MCF 10A (cell line): ENCODE data around the gene PMPCA. TPM values are rescaled to one million over a fixed set of nuclear protein-coding genes. Genes with fewer than 3 reads are reported as not detected.

ENCODE experiments used
- BruUV-seq: library from RNA; stranded (reverse); fragments of 400-500 nt; replicated peaks from 2 replicates; lab custom pipeline; 2021; lab: Mats Ljungman, UMichigan
- CTCF ChIA-PET: fragments of 300-600 bp; sonication (Branson Sonifier 250); formaldehyde crosslinking; extraction: SDS; loops from one replicate; lab custom pipeline; 2021; ENCODE audit warnings: antibody characterized with exemption, inconsistent platforms; lab: Yijun Ruan, JAX
- POLR2A ChIA-PET: fragments of 300-600, 350-650 bp; sonication (Branson Sonifier 250); formaldehyde crosslinking; extraction: SDS; loops from one replicate; lab custom pipeline; 2020; ENCODE audit warnings: antibody characterized with exemption, inconsistent platforms; lab: Yijun Ruan, JAX
- DNase-seq: peaks from one replicate; pipeline ENCODE4 v3.0.0-alpha.2; 2018; ENCODE audit not compliant: unreplicated experiment
- H3K27ac Mint-ChIP-seq: one replicate; pipeline ENCODE4 v1.8.0; 2022; ENCODE audit warnings: mild to moderate bottlenecking, low read depth, mixed read lengths; ENCODE audit not compliant: unreplicated experiment
- H3K27me3 Mint-ChIP-seq: one replicate; pipeline ENCODE4 v1.8.0; 2022; ENCODE audit warnings: mixed read lengths; ENCODE audit not compliant: insufficient read depth, unreplicated experiment
- H3K36me3 Mint-ChIP-seq: one replicate; pipeline ENCODE4 v1.8.0; 2022; ENCODE audit warnings: mild to moderate bottlenecking, moderate library complexity, mixed read lengths; ENCODE audit not compliant: insufficient read depth, unreplicated experiment
- H3K4me1 Mint-ChIP-seq: one replicate; pipeline ENCODE4 v1.8.0; 2022; ENCODE audit warnings: mixed read lengths; ENCODE audit not compliant: insufficient read depth, unreplicated experiment
- H3K4me3 Mint-ChIP-seq: one replicate; pipeline ENCODE4 v1.8.0; 2022; ENCODE audit warnings: mild to moderate bottlenecking, moderate library complexity, mixed read lengths; ENCODE audit not compliant: unreplicated experiment
- H3K9me3 Mint-ChIP-seq: one replicate; pipeline ENCODE4 v1.8.0; 2022; ENCODE audit warnings: mixed read lengths; ENCODE audit not compliant: unreplicated experiment
- CTCF ChIP-seq: fragments of 200-600 bp; IDR thresholded peaks from one replicate; pipeline ENCODE4 v1.8.0; 2022; ENCODE audit warnings: antibody characterized with exemption, mild to moderate bottlenecking; ENCODE audit not compliant: unreplicated experiment
- intact Hi-C: fragments of 100-400 bp; cut with micrococcal nuclease; formaldehyde crosslinking; loops from 2 replicates; pipeline ENCODE4 v1.14.1; 2022
- total RNA-seq: library from RNA; stranded (reverse); gene quantifications from 2 replicates; pipeline ENCODE4 v1.2.3, GENCODE V29; 2022

The PMPCA gene
- total RNA-seq, 1 experiment from 2014 or later, result 66.3 TPM

GRCh38 chr9:136426787-136427186 lies 16.3 kb downstream of the PMPCA start:
- no peak for TF ChIP-seq CTCF
- Mint-ChIP-seq H3K36me3 (peaks cover 61% of the 10 kb centered on the region), H3K4me3 (no peak overlapping the region), H3K9me3 (no peaks in the 10 kb centered on the region), H3K27ac (no peak overlapping the region), H3K4me1 (no peaks in the 10 kb centered on the region), H3K27me3 (no peaks in the 10 kb centered on the region)
- no peak for DNase-seq
- CTCF ChIA-PET, result no interaction called here
- POLR2A ChIA-PET, result interaction anchor here (1.4 to 1.6 kb wide), 2 partner anchors 12 to 16 kb away, joined by 4 to 5 read pairs; no protein-coding TSS in a partner anchor
- intact Hi-C loops, result no loop called here
- no TSS peak for BruUV-seq

GRCh38 chr9:136429075-136429628 lies 18.7 kb downstream of the PMPCA start:
- no peak for TF ChIP-seq CTCF
- H3K27me3 Mint-ChIP-seq, result no peaks in the 10 kb centered on the region
- H3K36me3 Mint-ChIP-seq, result peaks cover 38% of the 10 kb centered on the region
- DNase-seq, result no peak
- H3K27ac Mint-ChIP-seq, result no peak overlapping the region
- no peak overlapping the region for H3K4me3 Mint-ChIP-seq
- H3K4me1 Mint-ChIP-seq, result no peaks in the 10 kb centered on the region
- H3K9me3 Mint-ChIP-seq, result no peaks in the 10 kb centered on the region
- ChIA-PET POLR2A (interaction anchor here (0.9 kb wide), 1 partner anchor 18 kb away, joined by 3 read pairs; no protein-coding TSS in a partner anchor), CTCF (no interaction called here)
- intact Hi-C loops, result no loop called here
- no TSS peak for BruUV-seq

- no TSS peak for BruUV-seq
- DNase-seq, result no peak
- no peaks in the 10 kb centered on the region for H3K9me3 Mint-ChIP-seq
- ChIA-PET POLR2A (interaction anchor here (0.9 kb wide), 1 partner anchor 19 kb away, joined by 3 read pairs; no protein-coding TSS in a partner anchor), CTCF (interaction anchor here (0.6 kb wide), 3 partner anchors 195 to 825 kb away, joined by 3 to 4 read pairs (median 3); no protein-coding TSS in a partner anchor)
- H3K27ac Mint-ChIP-seq, result no peak overlapping the region
- intact Hi-C loops, result no loop called here
- H3K36me3 Mint-ChIP-seq, result peaks cover 33% of the 10 kb centered on the region
- no peak for TF ChIP-seq CTCF
- H3K27me3 Mint-ChIP-seq, result no peaks in the 10 kb centered on the region
- H3K4me3 Mint-ChIP-seq, result no peak overlapping the region
- no peaks in the 10 kb centered on the region for H3K4me1 Mint-ChIP-seq
Measured at GRCh38 chr9:136429683-136430491, 19.4 kb downstream of the PMPCA start.

GRCh38 chr9:136430588-136431234 lies 20.3 kb downstream of the PMPCA start:
- POLR2A ChIA-PET, result no interaction called here
- H3K9me3 Mint-ChIP-seq, result no peaks in the 10 kb centered on the region
- TF ChIP-seq CTCF, result no peak
- CTCF ChIA-PET, result interaction anchor here (0.6 kb wide), 2 partner anchors 194 to 567 kb away, joined by 3 read pairs; no protein-coding TSS in a partner anchor
- no peak overlapping the region for H3K27ac Mint-ChIP-seq
- no TSS peak for BruUV-seq
- no peaks in the 10 kb centered on the region for H3K4me1 Mint-ChIP-seq
- no peak for DNase-seq
- peaks cover 26% of the 10 kb centered on the region for H3K36me3 Mint-ChIP-seq
- no peaks in the 10 kb centered on the region for H3K27me3 Mint-ChIP-seq
- intact Hi-C loops, result no loop called here
- H3K4me3 Mint-ChIP-seq, result no peak overlapping the region
